GOT3 (cell line): Measurements from ENCODE around the gene MOXD1.
A peak's percentile ranks its signal among the peaks of the same experiment; 100 is the strongest.
"Not testable (repeated sequence)": the region's sequence is repeated elsewhere in the genome, so short reads cannot be mapped to it uniquely, and the experiment has no call there.

Experiments used
- DNase-seq: peaks from one replicate; lab custom pipeline; 2025; ENCODE audit warnings: mixed read lengths; lab: John Stamatoyannopoulos, UW

MOXD1 gene

GRCh38 chr6:132351986-132352385 is 49.3 kb downstream of the MOXD1 start:
- DNase-seq = not testable (repeated sequence)

- DNase-seq = no peak
Observed at GRCh38 chr6:132348231-132348630, 53.0 kb downstream of the MOXD1 start.

- no peak for DNase-seq
Observed at GRCh38 chr6:132344811-132345210, 56.5 kb downstream of the MOXD1 start.

GRCh38 chr6:132341646-132342045 is 59.6 kb downstream of the MOXD1 start:
- DNase-seq = no peak

- DNase-seq = no peak
Observed at GRCh38 chr6:132334521-132334885, 66.8 kb downstream of the MOXD1 start.

GRCh38 chr6:132333639-132334520 is 67.4 kb downstream of the MOXD1 start:
- peak; percentile 35 for DNase-seq

- DNase-seq = no peak
Observed at GRCh38 chr6:132330759-132331158, 70.5 kb downstream of the MOXD1 start.

GRCh38 chr6:132322398-132322797 is 78.9 kb downstream of the MOXD1 start:
- DNase-seq = no peak

- DNase-seq = no peak
Observed at GRCh38 chr6:132320007-132320406, 81.3 kb downstream of the MOXD1 start.

- no peak for DNase-seq
Observed at GRCh38 chr6:132316970-132317369, 84.3 kb downstream of the MOXD1 start.

- no peak for DNase-seq
Observed at GRCh38 chr6:132314432-132314831, 86.8 kb downstream of the MOXD1 start.

- no peak for DNase-seq
Observed at GRCh38 chr6:132310921-132311320, 90.4 kb downstream of the MOXD1 start.

GRCh38 chr6:132310151-132310550 is 91.1 kb downstream of the MOXD1 start:
- DNase-seq = not testable (repeated sequence)

- DNase-seq = no peak
Observed at GRCh38 chr6:132304891-132305305, 96.4 kb downstream of the MOXD1 start.

GRCh38 chr6:132300323-132300949 is 100.8 kb downstream of the MOXD1 start:
- DNase-seq = no peak

GRCh38 chr6:132298344-132298949 is 102.8 kb downstream of the MOXD1 start:
- no peak for DNase-seq

- no peak for DNase-seq
Observed at GRCh38 chr6:132289756-132290155, 111.5 kb downstream of the MOXD1 start.

- no peak for DNase-seq
Observed at GRCh38 chr6:132287101-132287500, 114.2 kb downstream of the MOXD1 start.

GRCh38 chr6:132286298-132287019 is 114.8 kb downstream of the MOXD1 start:
- DNase-seq = no peak

- DNase-seq = no peak
Observed at GRCh38 chr6:132285004-132285780, 116.1 kb downstream of the MOXD1 start.

GRCh38 chr6:132282696-132283095 is 118.6 kb downstream of the MOXD1 start:
- no peak for DNase-seq

- no peak for DNase-seq
Observed at GRCh38 chr6:132280436-132280835, 120.8 kb downstream of the MOXD1 start.
